Epithelial cell of prostate (primary cell): ENCODE results near the gene APOBEC3G.
"Not testable (repeated sequence)": the region's sequence is repeated elsewhere in the genome, so short reads cannot be mapped to it uniquely, and the experiment has no call there.

Source experiments
- DNase-seq: peaks from one replicate; pipeline ENCODE4 v3.0.0-alpha.2; 2011; ENCODE audit warnings: low read depth, low spot score
- H3K27ac ChIP-seq: fragments of 450-650 bp; 2 replicates; pipeline ENCODE4 v1.5.1; 2017; ENCODE audit warnings: mild to moderate bottlenecking

Gene APOBEC3G

GRCh38 chr22:39066442-39067276, 10.4 kb upstream of the APOBEC3G start:
- H3K27ac ChIP-seq, result peak overlapping the region; percentile 46
- not testable (repeated sequence) for DNase-seq

GRCh38 chr22:39068033-39068785, 8.9 kb upstream of the APOBEC3G start:
- H3K27ac ChIP-seq, result no peak overlapping the region
- no peak for DNase-seq

- no peak for DNase-seq
- no peak overlapping the region for H3K27ac ChIP-seq
Measured at GRCh38 chr22:39070186-39070585, 6.9 kb upstream of the APOBEC3G start.

- H3K27ac ChIP-seq, DNase-seq: not testable (repeated sequence)
Measured at GRCh38 chr22:39072581-39072981, 4.5 kb upstream of the APOBEC3G start.

- DNase-seq, result no peak
- H3K27ac ChIP-seq, result no peak overlapping the region
Measured at GRCh38 chr22:39073981-39074380, 3.1 kb upstream of the APOBEC3G start.

- not testable (repeated sequence) for H3K27ac ChIP-seq, DNase-seq
Measured at GRCh38 chr22:39076155-39077025, 685 bp upstream of the APOBEC3G start.

- not testable (repeated sequence) for DNase-seq, H3K27ac ChIP-seq
Measured at GRCh38 chr22:39077912-39078311, 837 bp downstream of the APOBEC3G start.

GRCh38 chr22:39078329-39078728, 1.3 kb downstream of the APOBEC3G start:
- no peak overlapping the region for H3K27ac ChIP-seq
- no peak for DNase-seq

GRCh38 chr22:39079054-39079637, 2.1 kb downstream of the APOBEC3G start:
- not testable (repeated sequence) for H3K27ac ChIP-seq, DNase-seq

- no peak for DNase-seq
- no peak overlapping the region for H3K27ac ChIP-seq
Measured at GRCh38 chr22:39080052-39080762, 3.1 kb downstream of the APOBEC3G start.

- no peak overlapping the region for H3K27ac ChIP-seq
- DNase-seq, result no peak
Measured at GRCh38 chr22:39081016-39081415, 3.9 kb downstream of the APOBEC3G start.

- no peak overlapping the region for H3K27ac ChIP-seq
- no peak for DNase-seq
Measured at GRCh38 chr22:39081598-39081997, 4.5 kb downstream of the APOBEC3G start.

GRCh38 chr22:39083212-39084165, 6.4 kb downstream of the APOBEC3G start:
- no peak for DNase-seq
- H3K27ac ChIP-seq, result no peak overlapping the region

- no peak overlapping the region for H3K27ac ChIP-seq
- DNase-seq, result no peak
Measured at GRCh38 chr22:39084666-39085065, 7.6 kb downstream of the APOBEC3G start.

- DNase-seq, result no peak
- no peak overlapping the region for H3K27ac ChIP-seq
Measured at GRCh38 chr22:39087098-39087497, 10.0 kb downstream of the APOBEC3G start.

GRCh38 chr22:39087881-39088684, 11.0 kb downstream of the APOBEC3G start:
- H3K27ac ChIP-seq, result no peak overlapping the region
- DNase-seq, result no peak

- no peak for DNase-seq
- no peak overlapping the region for H3K27ac ChIP-seq
Measured at GRCh38 chr22:39088685-39089032, 11.6 kb downstream of the APOBEC3G start.

GRCh38 chr22:39089928-39090327, 12.9 kb downstream of the APOBEC3G start:
- no peak for DNase-seq
- H3K27ac ChIP-seq, result peak overlapping the region; percentile 68
